ENCODE data around the gene CREB3L1.
A peak's percentile ranks its signal among the peaks of the same experiment; 100 is the strongest.

The CREB3L1 gene

GRCh38 chr11:46275964-46276641 is 1.4 kb upstream of the CREB3L1 start:
- no peak for DNase-seq

GRCh38 chr11:46277313-46277621 is 195 bp upstream of the CREB3L1 start:
- DNase-seq: no peak

- no peak for DNase-seq
These were observed 1.1 kb downstream of the CREB3L1 start for GRCh38 chr11:46278387-46279125.

- no peak for DNase-seq
These were observed 2.0 kb downstream of the CREB3L1 start for GRCh38 chr11:46279126-46280099.

GRCh38 chr11:46280706-46281105 is 3.2 kb downstream of the CREB3L1 start:
- no peak for DNase-seq

- no peak for DNase-seq
These were observed 3.9 kb downstream of the CREB3L1 start for GRCh38 chr11:46281371-46281831.

GRCh38 chr11:46285173-46285572 is 7.7 kb downstream of the CREB3L1 start:
- DNase-seq: no peak

GRCh38 chr11:46285594-46286033 is 8.2 kb downstream of the CREB3L1 start:
- DNase-seq: no peak

GRCh38 chr11:46286789-46287188 is 9.3 kb downstream of the CREB3L1 start:
- no peak for DNase-seq

GRCh38 chr11:46288451-46288850 is 11.0 kb downstream of the CREB3L1 start:
- no peak for DNase-seq

- no peak for DNase-seq
These were observed 12.5 kb downstream of the CREB3L1 start for GRCh38 chr11:46290011-46290410.

GRCh38 chr11:46290598-46291309 is 13.3 kb downstream of the CREB3L1 start:
- no peak for DNase-seq

GRCh38 chr11:46291441-46292150 is 14.1 kb downstream of the CREB3L1 start:
- DNase-seq: no peak

GRCh38 chr11:46293066-46293465 is 15.6 kb downstream of the CREB3L1 start:
- no peak for DNase-seq

- no peak for DNase-seq
These were observed 16.2 kb downstream of the CREB3L1 start for GRCh38 chr11:46293641-46294103.

- DNase-seq: no peak
These were observed 17.2 kb downstream of the CREB3L1 start for GRCh38 chr11:46294365-46295309.

GRCh38 chr11:46295312-46296058 is 18.0 kb downstream of the CREB3L1 start:
- peak; percentile 67 for DNase-seq

GRCh38 chr11:46296059-46296527 is 18.6 kb downstream of the CREB3L1 start:
- DNase-seq: no peak
